Measurements from ENCODE around the gene CTNNB1.
A peak's percentile ranks its signal among the peaks of the same experiment; 100 is the strongest.

CTNNB1 gene

GRCh38 chr3:41193794-41194539 lies 5.3 kb upstream of the CTNNB1 start:
- no peak for DNase-seq (ENCODE audit: low spot score)

- DNase-seq (ENCODE audit: low spot score): no peak
Measured at GRCh38 chr3:41194701-41195100, 4.6 kb upstream of the CTNNB1 start.

GRCh38 chr3:41195946-41196345 lies 3.4 kb upstream of the CTNNB1 start:
- DNase-seq (ENCODE audit: low spot score): no peak

GRCh38 chr3:41196499-41197410 lies 2.5 kb upstream of the CTNNB1 start:
- no peak for DNase-seq (ENCODE audit: low spot score)

- DNase-seq (ENCODE audit: low spot score): no peak
Measured at GRCh38 chr3:41198046-41198445, 1.3 kb upstream of the CTNNB1 start.

GRCh38 chr3:41198526-41198925 lies 779 bp upstream of the CTNNB1 start:
- DNase-seq (ENCODE audit: low spot score): peak; percentile 59

GRCh38 chr3:41199866-41200668 lies 762 bp downstream of the CTNNB1 start:
- DNase-seq (ENCODE audit: low spot score): peak; percentile 42

GRCh38 chr3:41200669-41201021 lies 1.3 kb downstream of the CTNNB1 start:
- DNase-seq (ENCODE audit: low spot score): peak; percentile 71

- DNase-seq (ENCODE audit: low spot score): no peak
Measured at GRCh38 chr3:41202075-41202833, 2.9 kb downstream of the CTNNB1 start.

GRCh38 chr3:41202834-41203345 lies 3.6 kb downstream of the CTNNB1 start:
- DNase-seq (ENCODE audit: low spot score): peak; percentile 78

- DNase-seq (ENCODE audit: low spot score): no peak
Measured at GRCh38 chr3:41204369-41204768, 5.1 kb downstream of the CTNNB1 start.

- DNase-seq (ENCODE audit: low spot score): no peak
Measured at GRCh38 chr3:41205591-41205990, 6.3 kb downstream of the CTNNB1 start.

GRCh38 chr3:41207355-41207754 lies 8.1 kb downstream of the CTNNB1 start:
- DNase-seq (ENCODE audit: low spot score): no peak

- no peak for DNase-seq (ENCODE audit: low spot score)
Measured at GRCh38 chr3:41208507-41209220, 9.4 kb downstream of the CTNNB1 start.

GRCh38 chr3:41209646-41210045 lies 10.3 kb downstream of the CTNNB1 start:
- DNase-seq (ENCODE audit: low spot score): no peak

GRCh38 chr3:41210966-41211365 lies 11.7 kb downstream of the CTNNB1 start:
- DNase-seq (ENCODE audit: low spot score): no peak

- no peak for DNase-seq (ENCODE audit: low spot score)
Measured at GRCh38 chr3:41212088-41212487, 12.8 kb downstream of the CTNNB1 start.

- no peak for DNase-seq (ENCODE audit: low spot score)
Measured at GRCh38 chr3:41213588-41213987, 14.3 kb downstream of the CTNNB1 start.

- DNase-seq (ENCODE audit: low spot score): no peak
Measured at GRCh38 chr3:41216422-41216821, 17.1 kb downstream of the CTNNB1 start.

- DNase-seq (ENCODE audit: low spot score): no peak
Measured at GRCh38 chr3:41216993-41217392, 17.7 kb downstream of the CTNNB1 start.

GRCh38 chr3:41219424-41219823 lies 20.1 kb downstream of the CTNNB1 start:
- DNase-seq (ENCODE audit: low spot score): no peak
